Measurements from ENCODE around the gene GJA10.

DNA sequence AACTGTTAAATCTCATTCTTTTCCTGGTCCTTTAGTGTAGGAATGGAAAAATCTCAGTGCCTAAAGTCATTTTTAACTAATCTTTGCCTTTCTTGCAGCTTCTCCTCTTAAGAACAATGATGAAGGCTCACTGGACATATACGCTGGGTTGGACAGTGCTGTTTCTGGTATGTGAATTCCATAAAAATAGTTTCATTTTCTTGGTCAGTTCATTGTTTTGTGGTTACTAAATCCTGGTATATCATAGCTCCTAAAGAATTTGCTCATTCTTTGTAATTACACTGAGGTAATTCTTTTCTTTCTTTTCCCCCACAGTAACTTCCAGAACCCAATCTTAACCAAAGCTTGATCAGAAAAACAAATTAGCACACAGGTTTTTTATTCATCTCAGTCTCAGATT is 41.2 kb upstream of the GJA10 start:
- TF ChIP-seq, protein P1, sequence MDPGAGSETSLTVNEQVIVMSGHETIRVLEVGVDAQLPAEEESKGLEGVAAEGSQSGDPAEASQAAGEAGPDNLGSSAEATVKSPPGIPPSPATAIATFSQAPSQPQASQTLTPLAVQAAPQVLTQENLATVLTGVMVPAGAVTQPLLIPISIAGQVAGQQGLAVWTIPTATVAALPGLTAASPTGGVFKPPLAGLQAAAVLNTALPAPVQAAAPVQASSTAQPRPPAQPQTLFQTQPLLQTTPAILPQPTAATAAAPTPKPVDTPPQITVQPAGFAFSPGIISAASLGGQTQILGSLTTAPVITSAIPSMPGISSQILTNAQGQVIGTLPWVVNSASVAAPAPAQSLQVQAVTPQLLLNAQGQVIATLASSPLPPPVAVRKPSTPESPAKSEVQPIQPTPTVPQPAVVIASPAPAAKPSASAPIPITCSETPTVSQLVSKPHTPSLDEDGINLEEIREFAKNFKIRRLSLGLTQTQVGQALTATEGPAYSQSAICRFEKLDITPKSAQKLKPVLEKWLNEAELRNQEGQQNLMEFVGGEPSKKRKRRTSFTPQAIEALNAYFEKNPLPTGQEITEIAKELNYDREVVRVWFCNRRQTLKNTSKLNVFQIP (CRISPR knock-in tag; IDR thresholded peaks at IDR 0.05; ENCODE audit: borderline replicate concordance, low read depth), result no peak
- no peak for TF ChIP-seq OSR1 (CRISPR knock-in tag; IDR thresholded peaks at IDR 0.05)
- TF ChIP-seq GLIS3 (CRISPR knock-in tag; IDR thresholded peaks at IDR 0.05), result no peak
- no peak for TF ChIP-seq BACH2 (CRISPR knock-in tag; IDR thresholded peaks at IDR 0.05; ENCODE audit: borderline replicate concordance)
- no peak for TF ChIP-seq RARB (CRISPR knock-in tag; IDR thresholded peaks at IDR 0.05)
- TF ChIP-seq ZNF565 (CRISPR knock-in tag; conservative IDR thresholded peaks at IDR 0.05; ENCODE audit: low read depth), result no peak
- no peak for TF ChIP-seq ARNTL (CRISPR knock-in tag; IDR thresholded peaks at IDR 0.05; ENCODE audit: borderline replicate concordance, low read depth)

Data from SK-N-SH treated with all-trans-retinoic acid at 6 μM for 48 hours (cell line).